Parathyroid adenoma (tissue), 2 donors: Measurements from ENCODE around the gene WASL.
"Not testable (repeated sequence)": the region's sequence is repeated elsewhere in the genome, so short reads cannot be mapped to it uniquely, and the experiment has no call there.

Experiments used
- H2AFZ ChIP-seq: fragments of 300-600 bp; sonication (generic); one replicate; pipeline ENCODE4 v1.7.0; 2017; ENCODE audit warnings: antibody characterized with exemption, mild to moderate bottlenecking
- H3K27ac ChIP-seq: fragments of 300-600 bp; sonication (generic); one replicate; pipeline ENCODE4 v1.7.0; 2017
- H3K27me3 ChIP-seq: fragments of 300-600 bp; sonication (generic); one replicate; pipeline ENCODE4 v1.7.0; 2017; ENCODE audit warnings: low read length; ENCODE audit not compliant: control insufficient read depth, insufficient read depth
- H3K36me3 ChIP-seq: fragments of 300-600 bp; sonication (generic); one replicate; pipeline ENCODE4 v1.7.0; 2017; ENCODE audit warnings: low read length; ENCODE audit not compliant: control insufficient read depth, insufficient read depth
- H3K4me1 ChIP-seq: fragments of 300-600 bp; sonication (generic); one replicate; pipeline ENCODE4 v1.7.0; 2017; ENCODE audit warnings: control low read depth
- H3K4me2 ChIP-seq: fragments of 300-600 bp; sonication (generic); one replicate; pipeline ENCODE4 v1.7.0; 2017; ENCODE audit warnings: low read length
- H3K4me3 ChIP-seq: fragments of 300-600 bp; sonication (generic); one replicate; pipeline ENCODE4 v1.7.0; 2017; ENCODE audit warnings: low read depth, low read length
- H3K79me2 ChIP-seq: fragments of 300-600 bp; sonication (generic); one replicate; pipeline ENCODE4 v1.7.0; 2017; ENCODE audit warnings: control low read depth
- H3K9ac ChIP-seq: fragments of 300-600 bp; sonication (generic); one replicate; pipeline ENCODE4 v1.7.0; 2017; ENCODE audit warnings: mild to moderate bottlenecking
- H3K9me3 ChIP-seq: fragments of 300-600 bp; sonication (generic); one replicate; pipeline ENCODE4 v1.7.0; 2017; ENCODE audit warnings: low read length; ENCODE audit not compliant: control insufficient read depth
- TF ChIP-seq, protein P1 (sequence below): fragments of 300-600 bp; sonication (generic); IDR thresholded peaks from one replicate; pipeline ENCODE4 v1.7.0; 2017; ENCODE audit warnings: antibody characterized with exemption, mild to moderate bottlenecking
- donor health status: primary hyperparathyroidism.

WASL gene

DNA sequence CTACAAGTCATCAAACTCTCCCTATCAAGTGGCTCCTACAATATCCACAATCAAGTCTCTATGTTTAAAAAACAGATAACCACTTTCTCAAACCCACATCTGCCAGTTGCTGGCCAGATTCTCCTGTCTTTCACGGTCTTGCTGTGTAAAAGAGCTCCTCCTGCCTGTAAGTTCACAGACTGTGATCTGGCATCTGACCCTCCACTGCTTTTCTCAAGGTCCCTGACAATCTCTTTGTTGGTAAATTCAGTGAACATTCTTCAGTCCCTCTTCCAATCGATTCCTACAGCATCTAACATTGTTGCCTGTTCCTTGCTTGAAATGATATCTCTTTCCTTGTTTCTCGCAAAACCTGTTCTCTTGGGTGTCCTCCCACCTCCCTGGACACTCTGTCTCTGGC, 111.6 kb downstream of the WASL start:
- H3K4me2 ChIP-seq: no peak overlapping the region
- H3K9me3 ChIP-seq: no peaks in the 10 kb centered on the region
- H2AFZ ChIP-seq: peak overlapping the region; percentile 70
- TF ChIP-seq, protein P1, sequence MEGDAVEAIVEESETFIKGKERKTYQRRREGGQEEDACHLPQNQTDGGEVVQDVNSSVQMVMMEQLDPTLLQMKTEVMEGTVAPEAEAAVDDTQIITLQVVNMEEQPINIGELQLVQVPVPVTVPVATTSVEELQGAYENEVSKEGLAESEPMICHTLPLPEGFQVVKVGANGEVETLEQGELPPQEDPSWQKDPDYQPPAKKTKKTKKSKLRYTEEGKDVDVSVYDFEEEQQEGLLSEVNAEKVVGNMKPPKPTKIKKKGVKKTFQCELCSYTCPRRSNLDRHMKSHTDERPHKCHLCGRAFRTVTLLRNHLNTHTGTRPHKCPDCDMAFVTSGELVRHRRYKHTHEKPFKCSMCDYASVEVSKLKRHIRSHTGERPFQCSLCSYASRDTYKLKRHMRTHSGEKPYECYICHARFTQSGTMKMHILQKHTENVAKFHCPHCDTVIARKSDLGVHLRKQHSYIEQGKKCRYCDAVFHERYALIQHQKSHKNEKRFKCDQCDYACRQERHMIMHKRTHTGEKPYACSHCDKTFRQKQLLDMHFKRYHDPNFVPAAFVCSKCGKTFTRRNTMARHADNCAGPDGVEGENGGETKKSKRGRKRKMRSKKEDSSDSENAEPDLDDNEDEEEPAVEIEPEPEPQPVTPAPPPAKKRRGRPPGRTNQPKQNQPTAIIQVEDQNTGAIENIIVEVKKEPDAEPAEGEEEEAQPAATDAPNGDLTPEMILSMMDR: no peak
- H3K27me3 ChIP-seq: no peaks in the 10 kb centered on the region
- H3K27ac ChIP-seq: peak overlapping the region; percentile 37
- no peaks in the 10 kb centered on the region for H3K79me2 ChIP-seq
- no peak overlapping the region for H3K4me3 ChIP-seq
- H3K4me1 ChIP-seq: peaks cover 10% of the 10 kb centered on the region
- H3K36me3 ChIP-seq: no peaks in the 10 kb centered on the region
- H3K9ac ChIP-seq: no peak overlapping the region

DNA sequence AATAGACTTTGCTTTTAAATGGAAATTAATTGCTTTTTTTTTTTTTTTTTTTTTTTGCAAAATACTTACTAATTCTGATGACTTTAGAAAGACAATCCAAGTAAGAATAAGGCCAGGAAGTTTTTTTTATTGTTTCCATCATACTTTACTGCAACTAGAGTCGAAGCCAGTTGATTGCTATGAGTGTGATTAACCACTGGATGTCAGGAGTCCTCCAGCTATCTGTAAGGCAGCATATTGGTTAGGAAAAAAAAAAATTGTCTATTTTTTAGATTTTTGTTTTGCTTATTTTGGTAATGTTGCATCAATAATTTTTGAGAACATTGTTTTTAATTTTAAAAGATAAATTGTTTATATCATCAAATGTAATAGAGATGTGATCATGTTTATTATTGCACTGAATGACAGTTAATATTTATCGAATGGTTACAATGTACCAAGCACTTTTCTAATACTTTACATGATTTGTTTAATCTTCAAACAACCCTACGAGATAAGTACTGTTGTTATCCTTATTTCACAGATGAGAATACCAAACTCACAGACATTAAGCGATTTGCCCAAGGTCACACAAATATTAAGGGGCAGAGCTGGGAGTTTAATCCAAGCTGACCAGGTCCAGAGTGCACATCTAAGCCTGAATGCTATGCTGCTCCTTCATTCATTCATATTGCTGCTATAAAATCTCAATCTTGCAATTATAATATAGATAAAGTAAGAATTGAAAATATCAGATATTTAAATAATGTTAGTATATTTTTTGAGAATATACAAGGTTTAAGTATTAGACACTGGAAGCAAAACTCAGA, 113.0 kb downstream of the WASL start:
- no peaks in the 10 kb centered on the region for H3K79me2 ChIP-seq
- H3K36me3 ChIP-seq: no peaks in the 10 kb centered on the region
- H3K27ac ChIP-seq: no peak overlapping the region
- no peak overlapping the region for H3K4me3 ChIP-seq
- H3K27me3 ChIP-seq: no peaks in the 10 kb centered on the region
- H3K9me3 ChIP-seq: no peaks in the 10 kb centered on the region
- no peak overlapping the region for H3K9ac ChIP-seq
- H2AFZ ChIP-seq: no peak overlapping the region
- TF ChIP-seq, protein P1: peak; percentile 68
- H3K4me2 ChIP-seq: no peak overlapping the region
- H3K4me1 ChIP-seq: peaks cover 6% of the 10 kb centered on the region

DNA sequence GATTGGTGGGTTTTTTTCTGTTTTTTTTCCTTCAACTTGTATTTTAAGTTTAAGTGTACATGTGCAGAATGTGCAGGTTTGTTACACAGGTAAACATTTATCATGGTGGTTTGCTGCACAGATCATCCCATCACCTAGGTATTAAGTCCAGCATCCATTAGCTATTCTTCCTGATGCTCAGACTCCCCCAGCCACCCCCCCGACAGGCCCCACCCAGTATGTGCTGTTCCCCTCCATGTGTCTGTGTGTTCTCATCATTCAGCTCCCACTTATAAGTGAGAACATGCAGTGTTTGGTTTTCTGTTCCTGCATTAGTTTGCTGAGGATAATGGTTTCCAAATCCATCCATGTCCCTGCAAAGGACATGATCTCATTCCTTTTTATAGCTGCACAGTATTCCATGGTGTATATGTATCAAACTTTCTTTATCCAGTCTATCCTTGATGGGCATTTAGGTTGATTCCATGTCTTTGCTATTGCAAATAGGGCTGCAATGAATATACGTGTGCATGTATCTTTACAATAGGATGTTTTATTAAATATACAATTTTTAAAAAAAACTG, 114.7 kb downstream of the WASL start:
- H3K27ac ChIP-seq, H3K79me2 ChIP-seq, H3K27me3 ChIP-seq: not testable (repeated sequence)

DNA sequence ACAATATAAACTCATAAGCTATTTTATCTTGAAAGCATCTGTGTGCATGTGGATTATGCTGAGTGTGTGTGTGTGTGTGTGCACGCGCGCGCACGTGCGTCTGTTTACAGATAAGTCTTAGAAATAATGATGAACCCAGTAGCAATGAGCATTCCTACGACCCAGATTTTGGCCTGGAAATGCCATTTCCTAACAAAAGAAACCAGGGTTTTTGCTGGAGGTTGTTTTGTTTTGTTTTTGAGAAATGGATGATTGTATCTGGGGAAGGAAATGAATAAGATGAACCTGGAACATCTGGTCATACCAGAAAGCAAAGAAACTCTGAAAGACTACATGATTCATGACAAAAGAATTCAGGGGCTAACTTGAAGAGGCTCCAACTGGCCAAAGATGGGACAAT, 115.2 kb downstream of the WASL start:
- Histone ChIP-seq H3K4me2 (no peak overlapping the region), H3K9ac (no peak overlapping the region), H3K79me2 (no peaks in the 10 kb centered on the region), H3K27ac (no peak overlapping the region), H3K4me1 (peaks cover 6% of the 10 kb centered on the region), H3K27me3 (no peaks in the 10 kb centered on the region), H3K36me3 (no peaks in the 10 kb centered on the region), H3K4me3 (no peak overlapping the region), H3K9me3 (no peaks in the 10 kb centered on the region), H2AFZ (no peak overlapping the region)
- TF ChIP-seq, protein P1: no peak

More for the DNA sequence above, 114.7 kb downstream of the WASL start:
- not testable (repeated sequence) for H3K9ac ChIP-seq, H3K4me3 ChIP-seq, H3K4me1 ChIP-seq, H3K4me2 ChIP-seq, H3K36me3 ChIP-seq, H2AFZ ChIP-seq, H3K9me3 ChIP-seq

DNA sequence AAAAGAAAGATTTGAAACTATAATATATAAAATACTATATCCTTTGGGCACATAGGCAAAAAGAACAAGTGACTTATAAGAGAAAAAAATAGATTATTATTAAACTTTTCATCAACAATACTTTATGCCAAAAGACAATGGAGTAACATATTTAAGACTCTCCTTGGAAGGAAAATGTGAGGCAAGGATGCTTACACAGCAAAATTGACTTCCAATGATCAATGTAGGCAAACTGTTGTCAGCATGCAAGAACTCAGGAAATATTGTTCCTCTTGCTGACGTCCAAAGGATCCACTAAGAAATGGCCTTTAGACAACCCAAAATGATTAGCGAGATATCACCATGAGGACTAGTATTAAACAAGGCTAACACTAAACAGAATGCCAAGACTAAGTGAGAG, 116.0 kb downstream of the WASL start:
- TF ChIP-seq, protein P1: no peak
- Histone ChIP-seq H3K36me3 (no peaks in the 10 kb centered on the region), H3K4me1 (peaks cover 6% of the 10 kb centered on the region), H3K4me2 (no peak overlapping the region), H3K27ac (no peak overlapping the region), H3K9me3 (no peaks in the 10 kb centered on the region), H2AFZ (no peak overlapping the region), H3K27me3 (no peaks in the 10 kb centered on the region), H3K79me2 (no peaks in the 10 kb centered on the region), H3K4me3 (no peak overlapping the region), H3K9ac (no peak overlapping the region)
